Fibroblast of upper back skin (primary cell): ENCODE results near the gene RNF187.
"Not testable (repeated sequence)": the region's sequence is repeated elsewhere in the genome, so short reads cannot be mapped to it uniquely, and the experiment has no call there.

ENCODE experiments used
- DNase-seq: peaks from one replicate; pipeline ENCODE4 v3.0.0-alpha.2; 2013

Gene RNF187

DNA sequence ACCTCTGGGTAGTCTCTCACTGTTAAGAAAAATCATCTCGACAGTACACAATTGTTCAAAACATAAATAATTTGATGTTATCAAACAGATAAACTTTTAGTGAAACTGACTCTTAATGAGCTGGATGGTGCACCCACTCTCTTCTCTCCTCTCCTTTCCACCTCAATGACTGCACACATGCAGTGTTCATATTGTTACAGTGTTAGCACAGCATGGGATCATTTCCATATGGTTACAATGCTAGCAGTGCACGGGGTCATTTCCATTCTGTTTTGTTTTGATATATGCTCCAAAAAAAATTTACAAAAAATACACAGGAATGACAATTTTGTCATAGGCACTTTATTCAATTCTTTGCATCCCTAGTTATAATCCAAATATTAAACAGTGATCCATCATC lies 26.4 kb upstream of the RNF187 start:
- no peak for DNase-seq

DNA sequence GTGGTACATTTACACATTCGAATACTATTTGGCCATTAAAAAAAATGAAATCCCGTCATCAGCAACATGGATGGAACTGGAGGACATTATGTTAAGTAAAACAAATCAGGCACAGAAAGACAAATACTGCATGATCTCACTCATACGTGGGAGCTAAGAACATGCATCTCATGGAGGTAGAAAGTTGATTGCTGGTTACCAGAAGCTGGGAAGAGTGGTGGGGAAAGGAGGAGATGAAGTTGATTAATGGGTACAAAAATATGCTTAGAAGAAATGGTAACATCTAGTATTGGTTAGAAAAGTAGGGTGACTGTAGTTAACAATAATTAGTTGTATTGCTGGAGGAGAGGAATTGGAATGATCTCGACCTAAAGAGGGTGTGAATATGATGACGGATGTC lies 24.6 kb upstream of the RNF187 start:
- DNase-seq = no peak

DNA sequence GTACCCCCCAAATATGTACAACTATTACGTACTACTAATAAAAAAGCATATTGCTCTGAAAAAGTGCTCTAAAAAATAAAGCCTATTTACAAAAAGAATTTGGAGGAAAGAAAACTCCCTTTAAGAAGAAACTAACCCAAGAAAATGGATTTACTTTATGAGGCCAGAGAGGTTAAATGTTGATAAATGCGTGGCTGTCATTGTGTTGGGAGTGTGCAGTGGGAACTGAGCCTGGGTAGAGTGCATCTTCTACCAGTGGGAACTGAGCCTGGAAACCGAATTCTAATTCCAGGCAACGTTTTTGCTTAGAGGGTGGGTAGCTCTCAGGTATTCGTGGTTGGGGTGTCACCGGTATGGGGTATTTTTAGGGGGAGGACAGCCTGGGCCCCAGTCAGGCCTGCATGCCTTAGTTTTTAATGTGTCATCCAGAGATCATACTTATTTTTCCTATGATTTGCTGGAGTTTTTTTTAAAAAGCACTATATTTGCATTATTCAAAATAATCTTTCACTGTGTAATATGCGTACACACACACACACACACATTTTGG lies 24.1 kb upstream of the RNF187 start:
- no peak for DNase-seq

DNA sequence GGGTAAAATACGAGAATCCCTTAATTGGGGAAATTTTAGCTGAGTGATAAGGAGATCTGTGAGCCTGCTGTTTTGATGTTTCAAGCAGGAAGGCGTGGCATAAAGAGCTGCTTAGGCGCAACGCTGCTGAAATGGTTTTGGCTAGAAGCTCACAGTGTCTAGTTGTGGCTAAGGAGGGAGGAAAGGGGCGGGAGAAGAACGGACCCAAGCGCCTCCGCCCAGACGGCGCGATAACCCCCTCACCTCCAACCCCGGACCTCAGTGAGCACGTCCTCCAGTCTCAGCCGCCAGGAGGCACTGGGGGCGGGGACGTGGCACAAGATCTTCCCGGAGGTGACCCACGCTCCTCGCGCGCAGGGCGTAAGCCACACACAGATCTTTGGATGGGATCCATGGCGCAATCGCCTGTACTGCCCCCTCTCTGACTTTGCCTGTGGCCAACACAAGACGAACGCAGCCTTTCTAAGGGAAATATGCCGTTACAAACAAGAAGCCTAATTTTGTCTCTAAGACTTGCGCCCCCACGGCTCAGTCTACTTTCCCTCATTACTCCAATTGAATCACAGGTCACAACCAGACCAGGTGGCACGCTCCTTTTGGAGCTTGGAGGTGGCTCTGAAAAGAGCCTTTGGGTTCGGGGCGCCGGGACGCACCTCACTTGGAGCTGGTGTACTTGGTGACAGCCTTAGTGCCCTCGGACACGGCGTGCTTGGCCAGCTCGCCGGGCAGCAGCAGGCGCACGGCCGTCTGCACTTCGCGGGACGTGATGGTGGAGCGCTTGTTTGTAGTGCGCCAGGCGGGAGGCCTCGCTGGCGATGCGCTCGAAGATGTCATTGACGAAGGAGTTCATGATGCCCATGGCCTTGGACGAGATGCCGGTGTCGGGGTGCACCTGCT lies 23.4 kb upstream of the RNF187 start:
- no peak for DNase-seq

DNA sequence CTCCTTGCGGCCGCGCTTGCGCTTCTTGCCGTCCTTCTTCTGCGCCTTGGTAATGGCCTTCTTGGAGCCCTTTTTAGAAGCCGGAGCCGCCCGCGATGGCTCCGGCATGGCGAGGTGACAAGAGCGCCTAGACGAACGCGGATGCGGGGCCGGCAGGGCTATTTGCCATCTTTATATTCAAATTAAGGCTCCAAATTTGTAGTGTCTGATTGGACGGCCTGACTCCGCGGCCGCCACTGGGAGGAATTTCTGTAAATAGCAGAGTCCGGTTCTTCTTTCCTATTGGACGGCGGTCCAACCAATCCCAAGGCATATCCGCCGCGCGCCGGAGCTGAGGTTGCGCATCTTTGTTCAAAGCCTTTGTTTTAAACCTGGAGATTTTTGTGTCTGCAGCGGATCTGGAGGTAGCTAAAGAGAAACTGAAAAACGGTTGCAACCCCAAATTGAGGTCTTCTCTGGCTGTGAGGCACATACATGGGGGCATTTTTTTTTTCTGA lies 22.6 kb upstream of the RNF187 start:
- peak; percentile 83 for DNase-seq

DNA sequence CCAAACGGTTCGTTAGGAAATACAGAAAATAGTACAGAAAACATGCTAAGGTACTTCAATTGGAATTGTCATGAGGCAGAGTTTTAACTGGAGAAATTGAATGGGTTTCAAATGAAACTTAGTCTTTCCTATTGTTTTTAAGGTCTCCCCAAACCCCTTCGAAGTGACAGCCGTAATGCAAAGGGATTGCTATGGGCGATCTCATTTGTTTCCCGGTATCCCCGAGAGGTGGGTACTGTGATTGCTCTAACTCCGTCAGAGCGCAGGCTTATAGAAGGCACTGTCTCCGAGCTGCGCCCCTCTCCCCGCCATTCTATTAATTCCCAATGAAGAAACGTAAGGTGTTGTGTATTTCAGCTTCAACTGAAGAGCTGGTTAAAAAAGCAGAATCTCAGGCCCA lies 22.0 kb upstream of the RNF187 start:
- no peak for DNase-seq

DNA sequence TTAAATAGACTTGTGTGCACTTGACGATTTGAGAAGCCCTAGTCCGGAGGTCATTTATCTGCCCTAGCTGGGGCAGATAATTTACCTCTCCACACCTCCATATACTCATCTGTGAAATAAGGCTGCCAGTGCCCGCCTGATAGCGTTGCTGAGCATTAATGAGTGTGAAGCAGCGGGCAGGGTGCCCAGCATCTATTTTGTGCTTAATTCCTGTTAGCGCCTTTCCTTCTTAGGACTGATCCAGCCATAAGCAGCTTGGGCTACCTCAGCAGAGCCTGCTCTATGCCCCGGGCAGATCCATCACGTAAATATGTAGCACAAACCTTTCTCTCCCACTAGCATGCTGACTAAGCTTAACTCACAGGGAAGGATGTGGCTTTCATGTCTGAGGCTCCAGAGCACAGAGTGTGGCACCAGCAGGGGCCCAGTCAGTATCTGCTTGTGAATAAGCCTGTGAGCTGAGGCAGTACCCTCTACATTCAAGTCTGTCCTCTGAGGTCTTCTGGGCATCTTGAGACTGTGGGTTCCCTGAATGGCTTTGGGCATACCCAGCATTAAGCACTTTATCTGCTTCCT lies 21.5 kb upstream of the RNF187 start:
- DNase-seq = no peak

DNA sequence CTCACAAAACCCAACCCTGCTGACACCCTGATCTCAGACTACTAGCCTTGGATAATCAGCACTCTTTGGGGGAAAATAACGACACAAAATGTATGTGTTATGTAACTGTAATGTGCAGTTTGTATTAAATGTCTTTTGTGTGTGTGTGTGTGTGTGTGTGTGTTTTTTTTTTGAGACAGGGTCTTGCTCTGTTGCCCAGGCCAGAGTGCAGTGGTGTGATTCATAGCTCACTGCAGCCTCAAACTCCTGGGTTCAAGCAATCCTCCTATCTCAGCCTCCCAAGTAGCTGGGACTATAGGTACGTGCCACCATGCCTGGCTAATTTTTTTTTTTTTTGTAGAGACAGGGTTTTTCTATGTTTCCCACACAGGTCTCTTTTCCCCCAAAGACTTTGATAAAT lies 19.0 kb upstream of the RNF187 start:
- DNase-seq = not testable (repeated sequence)

DNA sequence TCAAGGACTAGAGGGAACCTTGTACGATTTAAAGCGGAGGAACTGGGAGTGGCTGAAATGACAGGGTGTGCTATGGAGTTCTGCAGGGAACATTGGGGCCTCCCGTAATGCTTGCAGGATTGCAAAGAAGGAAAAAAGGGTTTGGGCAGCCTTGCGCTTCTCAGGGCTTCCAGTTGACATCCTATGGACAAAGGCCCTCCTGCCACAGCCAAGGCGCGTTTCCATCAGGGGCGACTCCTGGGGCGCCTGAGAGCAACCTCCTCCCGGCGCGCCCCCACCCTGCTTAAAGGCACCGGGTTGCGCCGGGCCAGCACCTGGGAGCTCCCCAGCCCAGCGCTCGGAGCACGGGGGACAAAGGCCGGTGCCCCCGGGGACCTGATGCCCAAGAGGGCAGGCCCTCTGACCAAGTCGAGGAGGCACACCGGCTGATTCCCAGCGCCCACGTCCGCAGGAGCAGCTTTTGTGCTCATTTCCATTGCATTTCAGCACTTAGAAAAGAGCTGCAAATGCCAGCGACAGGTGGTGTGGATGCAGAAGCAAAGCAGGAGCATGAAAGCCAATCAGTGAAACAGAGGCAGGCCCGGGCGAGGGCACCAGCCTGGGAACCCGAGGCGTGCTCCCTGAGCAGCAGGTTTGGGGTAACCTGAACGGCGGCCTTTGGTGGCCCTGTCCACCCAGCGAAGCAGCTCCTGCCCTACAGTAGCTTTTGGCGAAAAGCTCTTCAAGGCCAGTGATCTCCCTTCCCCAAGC lies 17.6 kb upstream of the RNF187 start:
- no peak for DNase-seq

DNA sequence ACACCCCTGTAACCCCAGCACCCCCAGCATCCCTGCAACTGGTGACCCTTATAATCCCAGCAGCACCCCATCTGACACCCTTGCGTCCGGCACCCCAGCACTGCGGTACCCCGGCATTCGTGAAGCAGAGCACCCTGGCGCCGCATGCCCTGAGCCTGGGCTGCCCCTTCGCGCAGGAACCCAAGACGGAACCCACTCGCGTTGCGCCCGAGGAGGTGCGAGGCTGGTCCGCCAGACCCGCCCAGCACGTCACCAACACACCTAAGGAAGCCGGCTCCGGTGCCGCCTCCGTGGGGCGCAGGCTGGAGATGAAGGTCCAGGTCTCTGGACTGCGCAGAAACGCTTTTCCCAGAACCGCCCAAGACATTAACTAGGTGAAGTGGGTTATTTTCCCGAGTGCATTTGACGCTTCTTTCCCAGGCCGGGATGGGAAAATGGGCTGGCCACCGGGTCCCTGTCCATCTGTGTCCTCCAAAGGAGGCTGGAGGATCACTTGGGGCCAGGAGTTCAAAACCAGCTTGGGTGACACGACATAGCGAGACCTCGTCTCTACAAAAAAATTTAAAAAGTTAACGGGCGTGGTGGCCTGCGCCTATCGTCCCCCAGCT lies 15.9 kb upstream of the RNF187 start:
- DNase-seq = no peak

DNA sequence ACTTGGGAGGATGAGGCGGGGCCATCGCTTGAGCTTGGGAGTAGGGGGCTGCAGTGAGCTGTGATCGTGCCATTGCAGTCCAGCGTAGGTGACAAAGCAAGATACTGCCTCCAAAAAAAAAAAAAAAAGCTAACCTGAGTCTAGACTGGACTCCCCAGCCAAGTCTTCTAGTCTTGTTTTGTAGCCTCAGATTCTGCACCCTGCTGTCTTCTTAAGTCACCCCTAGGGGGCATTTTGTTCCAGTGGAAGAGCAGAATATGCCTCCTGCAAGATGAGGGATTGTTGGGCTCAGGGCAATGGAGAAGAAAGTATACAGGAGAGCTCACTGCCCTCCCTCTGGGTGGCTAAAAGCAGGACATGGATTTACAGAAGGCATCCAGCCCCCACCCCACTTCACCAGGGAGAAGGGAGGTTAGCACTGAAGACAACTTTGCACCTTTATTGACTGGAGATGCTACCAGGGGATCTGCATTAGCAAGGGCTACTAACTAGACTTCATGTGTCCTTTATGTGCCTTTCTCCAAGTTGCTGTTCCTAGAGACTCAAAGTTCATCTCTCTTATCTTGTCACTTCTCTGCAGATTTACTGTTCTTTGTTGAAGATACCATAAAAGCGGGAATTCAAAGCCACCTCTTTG lies 15.3 kb upstream of the RNF187 start:
- no peak for DNase-seq

DNA sequence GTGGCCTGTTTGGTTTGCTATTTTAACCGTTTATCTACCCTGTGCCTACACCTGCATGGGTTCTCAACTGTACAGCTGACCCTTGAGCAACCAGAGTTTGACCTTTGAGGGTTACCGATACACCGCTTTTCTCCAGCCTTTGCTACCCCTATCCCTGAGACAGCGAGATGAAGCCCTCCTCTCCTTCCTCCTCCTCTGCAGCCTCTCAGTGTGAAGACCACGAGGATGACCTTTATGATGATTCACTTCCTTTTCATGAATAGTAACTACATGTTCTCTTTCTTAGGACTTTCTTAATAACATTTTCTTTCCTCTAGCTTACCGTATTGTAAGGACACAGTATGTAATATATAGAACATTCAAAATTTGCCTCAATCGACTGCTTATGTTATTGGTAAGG lies 14.5 kb upstream of the RNF187 start:
- no peak for DNase-seq

DNA sequence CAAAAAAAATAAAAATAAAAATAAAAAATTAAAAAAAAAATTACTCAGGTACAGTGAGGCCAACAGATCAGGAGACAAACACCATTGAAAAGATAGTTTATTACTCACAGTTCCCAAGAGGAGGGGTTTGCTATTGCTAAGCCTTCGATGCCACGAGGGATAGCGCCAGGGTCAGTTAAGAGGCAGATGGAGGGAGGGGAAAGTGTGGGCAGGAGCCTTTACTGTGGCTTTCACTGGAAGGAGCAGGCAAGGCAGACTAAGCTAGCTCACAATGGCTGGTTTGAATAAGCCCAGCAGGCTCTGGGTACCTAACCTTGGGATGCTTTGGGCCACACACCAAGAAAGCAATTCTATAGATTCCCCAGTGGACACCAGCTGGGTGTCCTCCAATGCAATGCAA lies 12.7 kb upstream of the RNF187 start:
- no peak for DNase-seq

DNA sequence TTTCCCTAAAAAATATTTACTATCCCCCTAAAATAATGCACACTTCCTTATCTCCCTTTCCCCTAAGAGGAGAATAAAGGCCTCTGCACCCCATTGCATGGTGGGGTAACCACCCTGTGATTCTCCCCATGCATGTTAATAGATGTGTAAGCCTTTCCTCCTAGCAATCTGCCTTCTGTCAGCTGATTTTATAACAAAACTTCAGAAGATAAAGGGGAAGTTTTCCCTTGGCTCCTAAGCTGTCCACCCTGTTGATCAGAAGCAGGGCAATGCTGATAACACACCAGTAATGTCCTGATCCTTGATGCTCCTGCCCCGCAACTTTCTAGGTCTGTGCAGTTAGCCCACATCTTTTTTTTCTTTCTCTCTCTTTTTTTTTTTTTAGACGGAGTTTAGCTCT lies 11.4 kb upstream of the RNF187 start:
- no peak for DNase-seq

DNA sequence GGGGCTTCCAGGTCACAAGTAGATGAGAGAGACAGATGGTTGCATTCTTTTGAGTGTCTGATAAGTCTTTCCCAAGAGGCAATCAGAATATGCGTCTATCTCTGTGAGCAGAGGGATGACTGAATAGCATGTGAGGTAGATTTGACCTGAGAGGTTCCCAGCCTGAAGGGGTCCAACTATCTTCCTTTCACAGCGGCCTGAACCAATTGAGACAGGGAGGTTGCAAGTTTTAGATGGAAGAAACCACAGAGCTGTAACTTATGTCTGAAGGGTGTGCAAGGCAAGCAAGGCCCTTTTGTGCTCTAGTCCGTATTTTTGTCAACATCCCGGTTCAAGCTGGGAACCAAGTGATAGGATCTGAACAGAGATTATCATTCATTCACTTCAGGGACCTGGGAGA lies 9.9 kb upstream of the RNF187 start:
- DNase-seq = no peak

DNA sequence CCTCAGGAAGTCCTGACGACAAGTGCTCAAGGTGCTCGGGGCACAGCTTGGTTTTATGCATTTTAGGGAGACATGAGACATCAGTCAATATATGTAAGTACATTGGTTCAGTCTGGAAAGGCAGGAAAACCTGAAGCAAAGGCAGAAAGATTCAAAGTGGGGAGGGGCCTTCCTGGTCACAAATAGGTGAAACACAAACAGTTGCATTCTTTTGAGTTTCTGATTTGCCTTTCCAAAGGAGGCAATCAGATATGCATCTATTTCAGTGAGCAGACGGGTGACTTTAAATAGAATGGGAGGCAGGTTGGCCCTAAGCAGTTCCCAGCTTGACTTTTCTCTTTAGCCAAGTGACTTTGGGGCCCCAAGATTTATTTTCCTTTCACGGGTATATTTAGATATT lies 8.9 kb upstream of the RNF187 start:
- DNase-seq = no peak

DNA sequence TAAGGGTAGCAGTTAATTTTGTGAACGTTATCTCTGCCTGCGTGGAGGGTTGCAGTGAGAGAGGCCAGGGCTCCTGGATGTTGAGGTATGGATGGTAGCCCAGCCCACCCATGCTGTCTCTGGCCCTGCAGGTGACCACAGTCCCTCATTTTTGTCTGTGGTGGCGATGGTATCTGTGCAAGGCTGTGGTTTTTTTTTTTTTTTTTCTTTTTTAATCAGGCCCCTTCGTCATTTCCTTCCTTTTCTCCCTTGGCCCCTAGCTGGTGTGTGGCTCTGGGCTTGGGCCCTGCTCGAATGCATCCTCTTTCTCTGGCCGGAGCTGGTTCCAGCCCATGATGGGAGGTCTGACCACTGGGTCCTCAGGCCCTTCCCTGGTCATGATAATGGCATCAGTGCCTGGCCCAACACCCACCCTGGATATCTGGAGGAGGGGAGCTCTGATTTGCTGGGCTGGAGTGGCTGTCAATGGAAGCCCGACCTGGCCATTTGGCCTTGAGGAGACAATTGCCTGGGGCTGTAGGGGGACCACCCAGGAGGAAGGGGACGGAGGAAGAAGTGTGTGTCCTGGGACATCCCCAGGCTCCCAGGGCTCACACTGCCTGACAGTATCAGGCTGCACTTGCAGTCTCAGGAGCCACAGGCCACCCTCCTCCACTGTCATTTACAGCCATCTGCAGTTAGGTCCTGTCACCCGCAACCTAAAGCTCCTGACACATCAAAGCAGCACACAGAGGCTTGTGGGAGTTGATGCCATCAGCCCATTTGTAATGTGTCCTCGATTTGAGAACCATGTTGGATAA lies 8.1 kb upstream of the RNF187 start:
- no peak for DNase-seq

DNA sequence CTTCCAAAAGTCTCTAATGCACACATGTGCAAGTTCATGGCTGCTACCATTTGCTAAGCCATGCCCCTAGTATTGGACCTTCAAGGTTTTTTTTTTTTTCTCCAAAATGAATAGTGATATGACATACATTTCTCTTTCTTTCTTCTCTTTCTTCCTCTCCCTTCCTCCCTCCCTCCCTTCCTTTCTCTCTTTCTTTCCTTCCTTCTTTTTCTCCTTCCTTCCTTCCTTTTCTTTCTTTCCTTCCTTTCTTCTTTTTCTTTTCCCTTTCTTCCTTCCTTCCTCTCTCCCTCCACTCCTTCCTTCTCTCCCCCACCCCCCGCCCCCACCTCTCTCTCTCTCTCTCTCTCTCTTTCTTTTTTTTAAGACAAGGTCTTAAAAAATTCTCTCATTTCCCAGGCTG lies 3.4 kb upstream of the RNF187 start:
- DNase-seq = no peak

DNA sequence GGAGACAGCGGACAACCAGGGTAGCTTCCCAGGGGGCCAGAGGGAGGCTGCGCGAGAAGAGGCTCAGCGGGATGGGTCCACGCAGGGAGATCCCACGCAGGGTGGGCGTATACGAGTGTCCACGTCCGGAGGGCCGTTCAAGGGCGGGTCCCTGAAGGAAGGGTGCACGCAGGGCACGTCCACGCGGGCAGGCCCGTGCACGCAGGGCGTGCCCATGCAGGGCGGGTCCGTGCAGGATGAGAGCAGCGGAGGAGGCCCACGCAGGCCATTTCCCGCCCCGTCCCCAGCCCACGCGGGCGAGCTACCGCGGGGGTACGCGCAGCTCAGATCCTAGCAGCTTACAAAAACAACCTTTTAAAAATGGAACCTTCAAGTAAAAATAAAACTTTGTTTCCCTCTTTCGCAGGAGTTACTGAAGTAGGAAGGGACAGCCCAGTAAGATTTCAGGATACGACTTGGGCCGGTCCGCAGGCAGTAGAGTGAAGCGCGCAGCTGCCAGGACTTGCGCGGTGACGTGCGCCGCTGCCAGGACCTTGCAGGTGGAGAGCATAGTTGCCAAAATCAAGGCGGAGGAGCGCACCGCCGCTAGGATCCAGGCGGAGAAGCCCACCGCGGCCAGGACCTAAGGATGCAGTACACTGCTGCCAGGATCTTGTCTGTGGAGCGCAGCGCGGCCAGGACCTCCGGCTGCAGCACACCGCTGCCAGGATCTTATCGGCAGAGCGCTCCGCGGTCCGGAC lies 416 bp upstream of the RNF187 start:
- DNase-seq = peak; percentile 86

DNA sequence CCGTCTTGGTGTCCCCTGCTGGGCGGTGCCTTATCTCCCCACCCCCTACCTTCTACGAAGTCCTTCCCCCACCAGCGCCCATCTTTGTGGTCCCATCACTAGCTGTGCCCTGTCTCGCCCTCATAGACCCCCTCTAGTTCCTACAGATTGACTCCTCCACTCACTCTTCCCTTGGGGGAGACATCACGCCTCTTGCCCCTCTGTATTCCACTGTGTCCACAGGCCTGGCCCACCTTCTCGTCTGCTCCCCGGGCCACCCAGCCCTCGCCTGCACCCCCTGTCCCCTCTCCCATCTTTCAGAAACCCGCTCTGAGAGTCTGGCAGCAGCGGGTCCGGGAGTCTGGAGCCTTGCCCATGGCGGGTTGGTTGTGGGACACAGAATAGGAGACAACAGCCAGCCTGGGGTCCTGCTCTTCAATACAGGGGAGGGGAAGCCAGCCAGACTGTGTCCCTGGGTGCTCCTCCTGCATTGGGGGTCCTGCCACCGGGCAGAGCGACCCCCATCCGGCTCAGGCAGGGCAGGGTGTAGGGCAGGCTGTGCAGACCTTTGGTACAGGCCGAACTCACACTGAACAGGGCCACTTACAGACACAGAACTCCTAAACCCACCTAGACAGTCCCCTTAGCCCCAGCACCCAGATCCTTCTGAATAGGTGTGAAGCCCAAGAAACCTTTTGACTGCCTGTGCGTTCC lies 1.1 kb downstream of the RNF187 start:
- no peak for DNase-seq
